Left renal pelvis (tissue), 4 donors: ENCODE measurements around the gene KMT2B. TPM values are rescaled to one million over a fixed set of nuclear protein-coding genes. Genes with fewer than 3 reads are reported as not detected.

ENCODE experiments used
- DNase-seq, 4 donors: peaks; one replicate each; pipeline ENCODE4 v3.0.0-alpha.2; 2013; ENCODE audit warnings: low read depth in 4 of 4, low spot score in 3 of 4
- polyA plus RNA-seq, 4 donors: library from polyadenylated mRNA; unstranded; fragments of 120-200 nt; gene quantifications; one replicate each; pipeline ENCODE4 v1.2.1, GENCODE V29; 2013; ENCODE audit not compliant: insufficient read length in 4 of 4

KMT2B gene
- polyA plus RNA-seq, 4 donors, result 25.1 to 42.0 (median 32.8) TPM

DNA sequence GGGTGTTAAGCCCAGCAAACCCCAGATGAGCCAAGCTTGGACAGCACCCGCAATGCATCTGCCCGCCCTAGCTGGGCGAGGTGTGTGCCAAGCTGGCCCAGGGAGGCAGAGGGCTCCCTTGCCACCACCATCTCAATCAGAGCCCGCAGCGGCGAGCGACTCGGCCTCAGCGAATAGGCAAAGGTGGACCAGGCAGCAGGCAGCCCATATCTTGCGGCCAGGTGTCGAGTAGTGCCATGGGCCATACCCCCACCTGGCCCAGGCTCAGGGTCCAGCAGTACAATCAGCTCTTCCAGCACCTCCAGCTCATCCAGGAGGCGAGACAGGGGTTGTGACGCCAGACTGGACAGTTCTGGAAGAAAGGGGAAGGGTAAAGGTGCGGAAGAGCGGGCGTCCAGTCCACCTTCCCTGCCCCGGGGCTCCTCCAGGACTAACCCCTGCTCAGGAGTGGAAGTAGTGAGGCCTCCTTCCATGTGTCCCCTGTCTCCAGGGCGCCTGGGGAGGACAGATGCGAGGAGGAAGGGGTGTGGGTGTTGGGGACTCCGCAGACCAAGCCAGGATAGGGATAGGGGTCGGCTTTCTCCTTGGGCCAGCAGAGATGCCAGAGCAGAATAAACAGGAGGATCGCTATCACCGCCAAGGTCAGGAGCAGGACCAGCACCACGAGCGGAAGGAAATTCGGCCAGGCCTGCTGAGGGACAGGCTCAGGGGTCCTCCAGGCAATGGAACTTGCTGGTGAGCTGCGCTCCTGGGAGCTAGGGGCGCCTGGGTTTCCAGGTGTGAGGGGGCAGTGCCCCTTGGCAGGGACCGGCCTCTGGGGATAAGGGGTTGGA, 21.7 kb downstream of the KMT2B start:
- DNase-seq, result no peak

DNA sequence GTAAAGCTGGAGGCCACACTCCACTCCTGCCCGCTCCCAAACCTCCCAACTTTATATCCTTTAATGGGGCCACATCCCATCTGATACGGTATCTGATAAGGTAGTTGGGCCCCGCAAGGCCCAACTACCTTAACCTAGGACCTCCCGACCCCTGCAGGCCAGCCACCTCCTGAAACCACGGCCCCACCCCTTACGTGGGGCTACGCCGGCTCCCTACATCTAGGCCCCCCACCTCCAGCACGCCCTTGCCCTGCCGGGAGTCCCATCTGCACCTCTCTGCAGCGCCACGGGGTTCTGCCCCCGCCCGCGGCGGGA, 22.3 kb downstream of the KMT2B start:
- DNase-seq, result no peak

DNA sequence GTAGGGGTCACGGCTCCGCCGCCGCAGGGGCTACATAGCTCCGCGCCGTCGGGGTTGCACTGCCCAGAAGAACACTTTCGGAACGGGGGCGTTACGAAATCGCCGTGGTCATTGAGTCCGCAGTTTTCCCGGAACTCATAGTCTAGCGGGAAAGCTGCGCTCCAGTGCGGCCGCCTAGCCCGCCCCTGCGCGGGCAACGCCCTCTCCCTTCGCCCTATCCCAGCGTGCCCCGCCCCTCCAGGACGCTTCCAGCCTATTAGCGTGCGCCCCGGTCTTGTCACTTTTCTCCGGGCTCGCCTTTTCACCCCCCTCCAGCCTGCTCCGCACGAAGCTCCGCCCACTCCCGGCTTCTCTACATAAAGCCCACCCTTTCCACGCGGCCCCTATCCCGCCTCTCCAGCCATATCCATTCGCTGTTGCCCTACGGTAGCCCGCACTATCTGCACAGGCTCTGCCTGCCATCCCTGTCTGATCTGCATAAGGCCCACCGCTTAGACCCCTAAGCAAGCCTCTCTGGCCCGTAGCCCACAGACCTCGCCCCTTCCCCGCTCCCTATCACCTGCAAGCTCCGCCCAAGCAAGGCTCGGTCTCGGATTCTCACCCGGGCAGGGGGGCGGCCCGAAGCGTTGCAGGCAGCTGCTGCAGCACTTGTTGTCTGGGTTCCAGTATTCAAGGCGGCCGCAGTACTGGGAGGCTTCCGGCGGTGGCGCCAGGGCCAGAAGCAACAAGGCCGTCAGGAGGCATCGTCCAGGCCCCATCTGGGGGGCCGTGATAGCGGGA, 22.8 kb downstream of the KMT2B start:
- DNase-seq, result peak; percentile 89 to 96 (median 92)

DNA sequence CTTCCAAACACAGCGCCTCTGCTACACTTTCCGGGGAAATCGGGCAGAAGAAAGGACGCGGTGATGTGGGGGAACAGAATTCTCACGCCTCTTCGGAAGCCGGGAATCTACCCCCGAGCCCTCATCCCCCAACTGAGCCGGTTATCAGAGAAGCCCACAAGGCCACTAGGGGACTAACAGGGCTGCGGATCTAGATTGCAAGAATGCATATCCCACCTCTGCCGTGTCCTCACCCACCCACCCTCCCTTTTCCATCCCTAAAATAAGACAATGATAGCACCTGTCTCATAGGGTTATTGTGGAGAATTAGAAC, 23.4 kb downstream of the KMT2B start:
- no peak for DNase-seq

DNA sequence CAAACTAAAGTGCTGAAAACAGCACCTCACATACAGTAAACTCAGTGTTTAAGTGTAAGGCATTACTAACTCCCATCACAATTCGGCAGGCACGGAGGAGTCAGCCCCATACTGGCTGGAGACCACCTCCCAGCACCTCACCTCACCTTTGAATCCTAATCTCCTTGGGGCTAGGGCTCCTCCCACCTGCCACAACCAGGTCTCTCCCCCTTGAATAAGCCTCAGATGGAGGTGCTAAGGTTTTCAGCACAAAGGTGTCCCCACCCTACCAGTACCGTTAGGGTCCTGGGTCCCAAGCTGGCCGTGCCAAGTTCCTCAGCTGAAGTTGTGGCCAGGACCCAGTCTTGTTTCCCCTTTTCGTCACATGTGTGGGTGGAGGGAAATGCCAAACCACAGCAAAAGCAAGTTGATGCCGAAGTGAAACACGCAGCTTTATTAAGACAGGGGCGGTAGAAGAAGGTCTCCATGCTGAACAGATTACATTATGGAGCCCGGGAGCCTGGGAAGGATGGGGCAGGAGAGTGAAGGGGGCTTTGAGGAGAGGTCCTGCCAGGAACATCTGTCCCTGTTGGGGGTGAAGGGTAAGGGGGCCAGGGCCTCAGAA, 24.4 kb downstream of the KMT2B start, which contains the start of gene IGFLR1:
TSS of gene IGFLR1 (minus strand) at position 332 of the 604 bp plus-strand sequence. CDS start 1,272 bp downstream, outside the sequence.
- DNase-seq, result no peak

DNA sequence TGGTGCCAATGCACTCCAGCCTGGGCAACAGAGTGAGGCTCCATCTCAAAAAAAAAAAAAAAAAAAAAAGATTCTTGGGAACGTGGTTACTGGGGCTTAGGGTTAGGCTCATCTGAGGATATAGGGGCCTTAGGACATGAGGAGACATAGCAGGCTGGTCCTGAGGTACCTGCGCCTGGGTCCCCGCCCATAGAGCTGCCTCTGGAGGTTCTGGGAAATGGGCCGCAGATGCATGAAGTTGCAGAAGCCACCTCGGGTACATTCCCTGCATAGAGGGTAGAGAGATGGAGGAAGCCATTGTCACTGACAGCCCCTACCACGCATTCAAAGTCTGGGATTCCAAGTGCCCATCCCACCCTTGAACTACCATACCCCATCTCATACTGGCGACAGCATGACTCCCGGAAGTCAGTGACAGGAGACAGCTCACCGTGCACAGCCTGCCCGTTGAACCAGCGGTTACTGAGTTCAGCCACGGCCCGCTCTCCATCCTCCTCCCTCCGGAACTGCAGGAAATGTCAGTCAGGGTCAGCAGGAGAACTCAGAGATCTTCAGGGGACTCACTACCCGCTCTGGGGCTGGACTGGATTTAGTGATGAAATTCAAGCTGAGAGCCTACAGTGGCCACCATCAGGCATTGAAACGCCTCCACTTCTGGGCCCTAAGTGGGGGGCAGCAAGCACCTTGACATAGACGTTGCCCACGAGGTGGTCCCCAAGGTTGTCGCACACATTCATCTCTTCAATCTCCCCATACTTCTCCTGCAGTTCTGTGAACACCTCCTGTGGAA, 26.0 kb downstream of the KMT2B start:
- DNase-seq, result no peak

DNA sequence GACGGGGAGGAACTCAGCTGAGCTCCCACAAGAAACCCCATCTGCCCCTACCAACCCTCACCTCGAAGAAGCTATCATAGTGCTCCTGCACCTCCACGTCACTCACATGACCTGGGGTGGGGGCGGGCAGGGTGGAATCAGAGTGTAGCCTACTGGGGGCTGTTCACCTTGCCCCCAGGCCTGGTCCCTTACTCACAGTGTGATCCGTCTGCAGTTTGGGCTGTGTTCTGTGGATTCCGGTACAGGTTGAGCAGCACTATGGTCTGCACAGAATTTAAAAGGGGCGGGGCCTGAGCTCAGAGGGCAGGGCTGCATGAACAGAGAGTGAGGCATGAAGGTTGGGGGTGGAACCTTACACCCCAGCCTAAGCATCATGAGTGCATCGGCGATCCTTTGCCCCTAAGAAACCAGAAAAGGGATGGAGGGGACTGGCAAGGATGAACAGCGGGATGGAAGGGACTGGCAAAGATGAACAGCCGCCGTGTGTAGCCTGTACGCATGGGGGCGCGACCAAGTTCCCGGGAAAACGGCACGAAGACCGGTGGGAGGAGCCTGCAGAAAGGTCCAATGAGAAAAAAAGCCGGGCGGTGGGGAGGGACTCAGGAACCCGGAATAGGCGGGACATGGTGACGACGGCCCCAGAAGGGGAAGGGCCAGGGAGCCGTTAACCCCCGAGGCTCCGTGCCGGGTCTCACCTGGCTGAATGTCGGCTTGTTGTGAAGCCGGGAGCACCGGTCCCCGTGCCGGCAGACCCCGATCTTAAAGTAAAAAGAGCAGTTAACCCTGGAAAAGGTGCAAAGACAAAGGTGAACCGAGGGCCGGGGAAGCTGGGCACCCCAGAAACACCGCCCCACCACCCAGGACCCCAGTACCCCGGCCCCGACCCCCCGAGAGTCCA, 26.9 kb downstream of the KMT2B start:
- peak; percentile 85 to 93 (median 91) for DNase-seq

DNA sequence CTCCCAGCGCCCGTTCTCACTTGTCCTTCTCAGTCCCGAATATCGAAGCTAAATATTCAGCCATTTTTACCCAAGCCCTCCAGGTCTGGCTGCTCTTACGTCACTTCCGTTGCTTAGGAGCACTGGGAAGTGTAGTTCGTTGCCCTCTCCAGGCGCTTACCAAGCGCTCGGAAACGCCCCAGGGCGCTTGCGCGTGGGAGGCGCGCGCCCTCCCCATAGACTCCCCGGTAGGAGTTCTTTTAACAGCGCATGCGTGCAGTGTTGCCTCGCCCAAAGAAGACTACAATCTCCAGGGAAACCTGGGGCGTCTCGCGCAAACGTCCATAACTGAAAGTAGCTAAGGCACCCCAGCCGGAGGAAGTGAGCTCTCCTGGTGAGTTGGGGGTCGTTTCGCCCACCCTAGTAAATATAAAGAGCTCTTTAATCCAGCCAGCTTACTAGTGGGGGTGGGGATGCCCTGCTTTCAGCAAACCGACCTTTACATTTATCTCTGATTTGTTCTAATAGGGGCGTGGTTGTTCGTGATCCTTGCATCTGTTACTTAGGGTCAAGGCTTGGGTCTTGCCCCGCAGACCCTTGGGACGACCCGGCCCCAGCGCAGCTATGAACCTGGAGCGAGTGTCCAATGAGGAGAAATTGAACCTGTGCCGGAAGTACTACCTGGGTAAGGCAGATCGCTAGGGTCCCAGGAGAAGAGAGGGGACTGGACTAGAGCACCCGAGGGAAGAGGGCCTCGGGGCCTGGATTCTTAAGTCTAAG, 27.7 kb downstream of the KMT2B start, which contains the start of the genes PSENEN and U2AF1L4:
TSS of gene PSENEN (plus strand) at position 324 of the 759 bp plus-strand sequence. CDS start at position 604, 280 bp downstream.
TSS of gene U2AF1L4 (minus strand) at position 91 of the 759 bp plus-strand sequence. CDS start at position 64, 27 bp downstream.
- DNase-seq, result peak; percentile 98 to 99 (median 98)

DNA sequence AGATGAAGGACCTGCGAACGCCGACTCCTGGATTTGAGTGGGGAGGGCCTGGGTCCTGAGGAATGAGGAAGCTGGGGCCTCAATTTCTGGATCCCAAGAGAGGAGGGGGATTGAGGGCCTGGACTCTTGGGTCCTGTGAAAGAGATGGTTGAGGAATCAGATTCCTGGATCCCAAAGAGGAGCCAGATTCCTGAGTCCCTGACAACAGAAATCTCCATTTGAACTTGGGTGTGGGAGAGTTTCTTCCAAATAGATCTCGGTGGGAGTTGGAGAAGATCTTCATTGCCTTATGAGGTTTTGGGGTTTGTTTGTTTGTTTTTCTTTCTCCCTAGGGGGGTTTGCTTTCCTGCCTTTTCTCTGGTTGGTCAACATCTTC, 28.3 kb downstream of the KMT2B start:
- no peak for DNase-seq

DNA sequence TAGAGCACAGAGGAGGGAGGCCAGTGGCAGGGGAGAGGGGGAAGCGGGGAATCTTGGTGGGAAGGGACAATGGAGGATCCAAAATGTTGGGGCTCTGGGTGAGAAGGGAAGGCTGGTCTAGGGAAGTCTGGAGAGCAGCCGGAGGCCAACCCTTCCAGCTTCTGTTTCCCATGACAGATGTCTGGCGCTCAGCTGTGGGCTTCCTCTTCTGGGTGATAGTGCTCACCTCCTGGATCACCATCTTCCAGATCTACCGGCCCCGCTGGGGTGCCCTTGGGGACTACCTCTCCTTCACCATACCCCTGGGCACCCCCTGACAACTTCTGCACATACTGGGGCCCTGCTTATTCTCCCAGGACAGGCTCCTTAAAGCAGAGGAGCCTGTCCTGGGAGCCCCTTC, 28.7 kb downstream of the KMT2B start:
- DNase-seq, result no peak

DNA sequence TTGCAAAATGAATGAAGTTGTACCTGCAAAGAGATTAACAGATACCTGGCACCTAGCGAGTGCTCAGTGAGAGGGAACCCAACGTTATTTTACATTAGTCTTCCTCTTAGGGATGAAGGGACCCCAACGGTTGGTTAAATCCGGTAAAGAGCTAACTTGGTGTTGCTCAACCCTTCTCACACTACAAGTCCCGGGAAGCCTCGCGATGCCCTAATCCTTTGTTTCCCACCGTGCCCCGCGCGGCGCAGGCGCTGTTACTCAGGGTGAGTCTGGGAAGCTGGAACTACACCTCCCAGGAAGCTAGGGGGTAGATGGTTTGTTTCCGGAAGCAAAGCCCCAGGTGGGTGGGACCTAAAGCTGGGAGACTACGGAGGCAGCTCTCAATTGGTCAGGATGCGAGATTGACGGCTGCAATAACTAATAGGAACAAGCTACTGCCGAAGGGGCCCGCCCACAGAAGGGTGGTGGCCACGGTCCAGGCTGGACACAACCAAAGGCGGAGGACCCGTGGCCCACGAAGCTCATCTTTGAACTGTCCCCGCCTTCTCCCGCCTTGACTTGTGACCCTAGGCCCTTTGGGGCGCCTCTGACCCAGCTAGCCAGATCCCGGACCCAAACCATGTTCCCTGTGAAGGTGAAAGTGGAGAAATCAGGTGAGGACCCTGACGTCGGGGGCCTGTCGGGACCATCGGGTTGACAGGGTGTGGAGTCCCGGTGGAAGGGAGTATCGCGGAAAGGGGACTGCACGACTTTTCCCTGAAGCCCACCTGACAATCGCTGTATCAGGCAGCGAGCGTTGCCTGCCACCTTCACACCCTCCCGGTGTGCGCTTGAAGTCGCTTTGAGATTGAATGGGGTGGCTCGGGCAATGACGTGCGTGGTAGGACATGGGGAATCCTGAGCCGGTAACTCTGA, 30.6 kb downstream of the KMT2B start, which contains the start of gene LIN37:
TSS of gene LIN37 (plus strand) at position 471 of the 915 bp plus-strand sequence. CDS start at position 620, 149 bp downstream.
- peak; percentile 98 to 99 (median 98) for DNase-seq

DNA sequence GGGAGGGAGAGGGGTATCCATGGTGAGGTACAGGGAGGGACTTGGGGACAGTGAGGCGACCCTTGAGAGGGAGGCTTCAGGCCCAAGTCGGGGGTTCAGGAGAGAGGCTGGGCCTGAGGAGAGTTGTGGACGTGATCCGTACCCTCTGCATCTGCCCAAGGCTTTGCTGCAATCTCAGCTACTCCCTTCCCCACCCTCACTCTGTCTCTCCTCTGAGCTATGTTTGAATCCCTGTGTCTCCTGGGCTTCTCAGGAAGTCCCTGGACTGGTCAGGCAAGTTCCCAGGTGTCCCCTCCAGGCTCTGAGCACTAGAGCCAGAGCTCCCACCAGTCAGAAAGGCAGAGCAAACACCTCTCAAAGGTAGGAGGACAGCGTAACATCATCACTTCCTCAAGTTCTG, 32.4 kb downstream of the KMT2B start:
- DNase-seq, result no peak

DNA sequence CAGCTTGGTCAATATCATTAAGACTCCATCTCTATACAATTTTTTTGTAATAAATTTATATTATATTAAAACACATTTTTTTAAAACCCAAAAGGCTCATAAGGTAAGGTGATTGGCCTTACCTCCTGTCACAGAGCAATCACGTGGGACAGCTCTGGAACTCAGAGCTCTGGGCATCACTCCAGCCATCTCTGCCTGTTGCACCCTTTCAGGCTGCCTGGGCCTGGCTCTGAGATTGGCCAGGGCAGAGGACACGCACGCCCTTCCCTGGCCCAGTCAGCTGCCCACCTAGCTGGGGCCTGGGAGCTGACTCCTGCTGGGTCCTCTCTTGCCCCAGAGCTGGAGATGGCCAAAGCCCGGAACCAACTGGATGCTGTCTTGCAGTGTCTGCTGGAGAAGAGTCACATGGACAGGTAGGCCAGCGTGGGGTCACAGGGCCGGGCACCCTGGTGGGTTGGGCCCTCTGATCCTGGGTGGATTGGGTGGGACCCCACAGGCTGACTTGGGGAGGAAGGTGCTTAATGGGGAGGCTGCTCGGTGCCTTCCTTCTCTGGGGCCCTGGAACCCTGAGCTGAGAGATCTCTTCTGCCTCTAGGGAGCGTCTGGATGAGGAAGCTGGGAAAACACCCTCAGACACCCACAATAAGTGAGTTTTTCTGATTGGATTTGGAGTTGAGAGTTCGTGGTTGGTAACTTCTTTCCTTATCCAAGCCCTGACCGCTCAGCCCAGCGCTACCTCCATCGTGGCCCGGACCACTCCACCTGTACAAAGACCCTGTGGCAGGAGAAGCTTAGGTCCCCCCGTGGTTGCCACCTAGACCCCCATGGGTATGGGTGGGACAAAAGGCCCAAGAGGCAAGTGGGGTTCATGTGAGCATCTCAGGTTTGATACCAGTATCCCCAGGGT, 34.3 kb downstream of the KMT2B start:
- DNase-seq, result no peak

DNA sequence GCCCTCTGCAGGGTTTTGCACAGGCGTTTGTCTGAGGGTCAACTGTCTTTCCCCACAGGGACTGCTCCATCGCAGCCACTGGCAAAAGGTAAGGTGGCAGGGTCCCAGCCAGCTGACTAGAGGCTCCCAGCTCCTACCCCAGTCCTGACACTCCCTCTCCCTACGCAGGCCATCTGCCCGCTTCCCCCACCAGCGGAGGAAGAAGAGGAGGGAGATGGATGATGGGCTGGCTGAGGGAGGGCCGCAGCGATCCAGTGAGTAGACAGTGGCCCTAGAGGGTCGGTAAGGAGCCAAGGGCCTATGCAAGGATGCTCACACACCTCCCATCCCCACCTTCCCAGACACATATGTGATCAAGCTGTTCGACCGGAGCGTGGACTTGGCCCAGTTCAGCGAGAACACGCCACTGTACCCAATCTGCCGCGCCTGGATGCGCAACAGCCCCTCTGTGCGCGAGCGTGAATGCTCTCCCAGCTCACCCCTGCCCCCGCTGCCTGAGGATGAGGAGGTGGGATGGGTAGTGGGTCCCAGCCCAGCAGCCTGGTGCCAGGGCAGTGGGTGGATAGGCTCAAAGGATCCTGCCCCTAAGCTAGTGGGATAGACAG, 35.0 kb downstream of the KMT2B start:
- DNase-seq, result no peak

DNA sequence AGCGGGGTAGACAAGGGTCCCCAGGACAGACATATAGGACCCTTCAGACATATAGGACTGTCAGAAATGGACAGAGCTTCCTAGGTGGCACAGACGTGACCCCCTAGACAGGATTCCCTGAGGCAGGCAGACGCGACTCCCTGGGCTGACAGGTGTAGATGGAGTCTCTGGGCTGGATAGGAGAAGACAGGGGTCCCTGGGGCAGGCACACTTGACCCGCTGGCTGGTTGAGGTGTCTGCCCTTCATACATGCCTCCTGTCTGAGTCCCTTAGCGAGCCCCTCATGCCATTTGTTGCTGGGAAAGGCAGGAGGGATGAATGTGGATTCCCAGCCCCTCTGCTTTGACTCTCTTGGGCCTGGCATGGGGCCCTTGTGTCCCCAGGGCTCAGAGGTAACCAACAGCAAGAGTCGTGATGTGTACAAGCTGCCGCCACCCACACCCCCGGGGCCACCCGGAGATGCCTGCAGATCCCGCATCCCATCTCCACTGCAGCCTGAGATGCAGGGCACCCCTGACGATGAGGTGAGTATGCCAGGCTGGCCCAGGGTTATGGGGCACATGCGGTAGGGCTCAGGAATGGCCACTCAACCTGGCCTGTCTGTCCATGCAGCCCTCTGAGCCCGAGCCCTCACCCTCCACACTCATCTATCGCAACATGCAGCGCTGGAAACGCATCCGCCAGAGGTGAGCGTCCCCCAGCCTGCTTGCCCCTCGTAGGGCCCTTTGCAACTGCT, 36.0 kb downstream of the KMT2B start:
- no peak for DNase-seq
